ENCODE results near the gene DNMBP. TPM values are rescaled to one million over a fixed set of nuclear protein-coding genes. Genes with fewer than 3 reads are reported as not detected.

DNMBP gene
- total and polyA plus RNA-seq, 7 donors = 15.0 to 21.6 (median 18.6) TPM

GRCh38 chr10:100020886-100021253 is 11.1 kb upstream of the DNMBP start:
- H3K9me3 ChIP-seq = no peaks in the 10 kb centered on the region
- WGBS, 2 donors = 74 to 79% methylated on average over 11 of the region's 11 CpGs
- no peak for TF ChIP-seq EP300 (IDR thresholded peaks at IDR 0.05)
- no peak for TF ChIP-seq CTCF (IDR thresholded peaks at IDR 0.05)
- TF ChIP-seq POLR2AphosphoS5 (IDR thresholded peaks at IDR 0.05) = no peak
- no peak for TF ChIP-seq POLR2A (IDR thresholded peaks at IDR 0.05)
- no peak for DNase-seq
- H3K27me3 ChIP-seq = no peaks in the 10 kb centered on the region
- no peak overlapping the region for H3K27ac ChIP-seq
- intact Hi-C loops (cut with DNase I) = no loop called here
- no peak overlapping the region for H3K4me3 ChIP-seq
- no peaks in the 10 kb centered on the region for H3K4me1 ChIP-seq
- no peaks in the 10 kb centered on the region for H3K36me3 ChIP-seq

DNA sequence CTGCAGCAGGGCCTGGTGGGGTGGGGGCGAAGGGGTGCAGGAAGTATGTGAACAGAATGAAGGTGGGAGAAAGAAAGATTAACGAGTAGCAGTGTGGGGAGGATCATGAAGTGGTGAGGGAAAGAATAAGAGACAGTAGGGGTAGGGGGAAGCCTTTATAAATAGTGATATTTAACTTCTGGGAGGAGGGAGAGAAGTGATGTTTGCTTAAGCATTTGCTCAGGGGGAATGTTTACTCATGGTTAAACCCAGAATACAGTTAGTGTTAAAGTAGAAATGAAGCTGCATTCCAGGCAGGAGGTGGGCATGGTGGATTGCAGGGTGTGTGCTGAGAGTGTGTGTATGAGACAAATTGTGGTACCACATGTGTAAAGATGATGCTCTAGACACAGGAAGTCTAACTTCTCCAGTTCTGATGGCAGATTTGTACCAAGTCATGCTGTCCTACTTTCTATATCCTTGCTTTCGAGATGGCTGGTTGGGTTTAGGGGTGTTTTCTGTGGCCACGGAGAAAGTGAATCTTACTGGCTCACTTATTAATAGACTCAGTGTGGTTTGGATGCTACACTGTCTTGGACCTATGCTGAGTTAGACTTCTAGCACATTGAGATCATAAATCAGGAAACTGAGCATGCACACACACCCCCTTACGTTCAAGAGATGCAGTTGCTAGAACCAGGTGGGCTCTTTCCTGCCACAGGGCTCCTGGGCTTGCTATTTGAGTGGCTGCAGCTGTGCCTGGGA is 10.6 kb upstream of the DNMBP start:
- intact Hi-C loops (cut with DNase I) = no loop called here
- TF ChIP-seq POLR2A (IDR thresholded peaks at IDR 0.05) (no peak), EP300 (IDR thresholded peaks at IDR 0.05) (no peak), CTCF (IDR thresholded peaks at IDR 0.05) (no peak)
- Histone ChIP-seq H3K4me3 (no peak overlapping the region), H3K9me3 (no peaks in the 10 kb centered on the region), H3K36me3 (no peaks in the 10 kb centered on the region), H3K4me1 (no peaks in the 10 kb centered on the region), H3K27me3 (no peaks in the 10 kb centered on the region), H3K27ac (no peak overlapping the region)
- 26 to 35% methylated on average over 5 of the region's 5 CpGs for WGBS, 2 donors
- DNase-seq = no peak

DNA sequence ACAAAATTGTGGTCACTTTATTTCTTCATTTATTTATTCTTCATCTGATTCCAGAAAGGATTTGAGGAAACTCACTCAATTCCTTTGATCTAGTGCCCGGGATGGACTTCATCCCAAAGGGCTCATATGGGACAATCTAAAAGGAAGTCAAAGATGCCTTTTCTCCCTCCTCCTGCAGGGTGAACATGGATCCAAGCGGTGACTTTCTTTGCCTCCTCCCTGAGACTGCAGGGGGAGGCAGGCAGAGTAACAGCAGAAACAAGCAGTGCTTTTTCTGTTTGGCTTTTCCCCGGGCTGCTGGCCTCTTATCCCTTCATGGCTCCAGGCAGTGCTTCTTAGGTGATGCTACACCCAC is 10.0 kb upstream of the DNMBP start:
- WGBS, 2 donors = 12 to 48% methylated on average over 3 of the region's 3 CpGs
- TF ChIP-seq POLR2A (IDR thresholded peaks at IDR 0.05) = no peak
- TF ChIP-seq CTCF (IDR thresholded peaks at IDR 0.05) = no peak
- no peak for TF ChIP-seq POLR2AphosphoS5 (IDR thresholded peaks at IDR 0.05)
- TF ChIP-seq EP300 (IDR thresholded peaks at IDR 0.05) = no peak
- no peak for DNase-seq
- intact Hi-C loops (cut with DNase I) = no loop called here
- H3K4me1 ChIP-seq = no peaks in the 10 kb centered on the region
- H3K27me3 ChIP-seq = no peaks in the 10 kb centered on the region
- H3K9me3 ChIP-seq = no peaks in the 10 kb centered on the region
- no peaks in the 10 kb centered on the region for H3K36me3 ChIP-seq
- no peak overlapping the region for H3K27ac ChIP-seq
- H3K4me3 ChIP-seq = no peak overlapping the region

DNA sequence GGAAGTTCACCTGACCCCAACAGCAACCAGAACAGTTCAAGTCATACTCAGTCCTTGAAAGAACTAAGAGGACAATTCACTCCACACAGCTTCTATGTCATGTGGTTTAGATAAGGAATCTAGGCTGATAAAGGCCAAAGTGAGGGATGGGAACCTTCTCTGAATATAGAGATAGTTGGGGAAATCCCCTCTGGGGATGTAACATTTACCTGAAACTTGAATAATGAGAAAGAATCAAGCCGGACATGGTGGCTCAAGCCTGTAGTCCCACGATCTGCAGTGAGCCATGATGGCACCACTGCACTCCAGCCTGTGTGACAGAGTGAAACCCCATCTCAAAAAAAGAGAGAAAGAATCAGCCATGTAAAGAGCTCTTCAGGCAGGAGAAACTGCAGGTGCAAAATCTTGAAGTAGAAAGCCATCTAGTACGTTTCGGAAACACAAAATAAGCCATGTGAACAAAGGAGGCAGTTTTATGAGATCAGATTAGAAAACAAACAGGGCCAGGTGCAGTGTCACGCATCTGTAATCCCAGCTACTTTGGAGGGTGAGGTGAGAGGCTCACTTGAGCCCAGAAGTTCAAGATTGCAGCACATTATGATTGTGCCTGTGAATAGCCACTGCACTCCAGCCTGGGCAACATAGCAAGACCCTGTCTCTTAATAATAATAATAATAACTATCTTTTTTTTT is 4.5 kb upstream of the DNMBP start:
- H3K4me3 ChIP-seq = no peak overlapping the region
- DNase-seq = no peak
- H3K36me3 ChIP-seq = no peaks in the 10 kb centered on the region
- TF ChIP-seq POLR2A (IDR thresholded peaks at IDR 0.05) (no peak), EP300 (IDR thresholded peaks at IDR 0.05) (no peak), CTCF (IDR thresholded peaks at IDR 0.05) (no peak), POLR2AphosphoS5 (IDR thresholded peaks at IDR 0.05) (no peak)
- no peak overlapping the region for H3K27ac ChIP-seq
- intact Hi-C loops (cut with DNase I) = loop anchor here (5.0 kb wide), 1 partner anchor 87 kb away; no protein-coding TSS in a partner anchor
- H3K9me3 ChIP-seq = no peaks in the 10 kb centered on the region
- H3K4me1 ChIP-seq = peaks cover 0 to 5% (median 0%) of the 10 kb centered on the region in 4 donors
- WGBS, 2 donors = 44 to 58% methylated on average over 5 of the region's 5 CpGs
- no peaks in the 10 kb centered on the region for H3K27me3 ChIP-seq

Measured in sigmoid colon (tissue), 7 donors.